Cardiac muscle cell (in vitro differentiated cells and primary cell): ENCODE measurements around the gene RAB3A. TPM values are rescaled to one million over a fixed set of nuclear protein-coding genes. Genes with fewer than 3 reads are reported as not detected.

Source experiments
- DNase-seq, 2 donors: peaks; one replicate each; pipeline versions ENCODE4 v3.0.0 to v3.0.0-alpha.2; 2010 to 2017; ENCODE audit warnings: low read depth in 1 of 2, low spot score in 1 of 2
- H3K27ac ChIP-seq: fragments of 200-600 bp; sonication (generic); 2 replicates; pipeline ENCODE4 v1.5.1; 2016
- H3K27me3 ChIP-seq: fragments of 200-600 bp; sonication (generic); 2 replicates; pipeline ENCODE4 v1.6.0; 2016; ENCODE audit warnings: control low read depth
- H3K36me3 ChIP-seq: fragments of 200-600 bp; sonication (generic); 2 replicates; pipeline ENCODE4 v1.5.1; 2016; ENCODE audit warnings: control low read depth
- H3K4me1 ChIP-seq: fragments of 200-600 bp; sonication (generic); 2 replicates; pipeline ENCODE4 v1.8.1; 2017; ENCODE audit warnings: low read depth, mild to moderate bottlenecking, mixed run types
- H3K4me3 ChIP-seq: fragments of 200-600 bp; sonication (generic); 2 replicates; pipeline ENCODE4 v1.5.1; 2016; ENCODE audit warnings: mild to moderate bottlenecking
- H3K9me3 ChIP-seq: fragments of 200-600 bp; sonication (generic); 2 replicates; pipeline ENCODE4 v1.5.1; 2017; ENCODE audit warnings: low read depth, mild to moderate bottlenecking, control low read depth
- CTCF ChIP-seq: IDR thresholded peaks from 2 replicates; pipeline ENCODE4 v1.5.1; 2012; ENCODE audit warnings: low read depth, mild to moderate bottlenecking, low read length
- polyA plus RNA-seq: library from polyadenylated mRNA; unstranded; fragments of >200 nt; fragmentation: Nextera tagmentation; extraction: Ambion mirVana; gene quantifications from 2 replicates; pipeline ENCODE4 v1.2.1, GENCODE V29; 2016
- total RNA-seq: library from RNA; depleted of rRNA; stranded (reverse); fragments of >200 nt; gene quantifications from 2 replicates; pipeline ENCODE4 v1.2.3, GENCODE V29; 2016

Gene RAB3A
- total and polyA plus RNA-seq, 2 experiments from 2014 or later, result 12.5 to 13.0 TPM

GRCh38 chr19:18198374-18198773 is 5.5 kb downstream of the RAB3A start:
- H3K27me3 ChIP-seq, result no peaks in the 10 kb centered on the region
- no peak for TF ChIP-seq CTCF
- peak overlapping the region; percentile 9 for H3K27ac ChIP-seq
- H3K9me3 ChIP-seq, result no peaks in the 10 kb centered on the region
- DNase-seq, result no peak
- H3K4me3 ChIP-seq, result no peak overlapping the region
- peaks cover 10% of the 10 kb centered on the region for H3K4me1 ChIP-seq
- H3K36me3 ChIP-seq, result peaks cover 15% of the 10 kb centered on the region

DNA sequence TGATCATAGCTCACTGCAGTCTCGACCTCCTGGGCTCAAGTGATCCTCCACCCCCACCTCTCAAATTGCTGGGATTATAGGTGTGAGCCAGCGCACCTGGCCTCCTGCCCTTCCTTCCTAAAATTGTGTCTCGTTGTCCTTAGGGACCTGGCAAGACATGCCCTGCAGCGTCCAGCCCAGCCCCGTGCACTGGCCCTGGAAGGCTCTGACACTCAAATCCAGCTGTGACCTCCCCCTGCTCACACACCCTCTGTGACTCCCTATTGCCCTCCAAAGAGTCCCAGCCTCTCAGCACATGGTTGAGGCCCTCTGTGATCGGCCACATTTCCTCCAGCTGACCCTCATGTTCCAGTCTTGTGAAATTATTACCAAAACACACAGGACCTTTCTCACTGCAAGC is 5.9 kb downstream of the RAB3A start:
- Histone ChIP-seq H3K36me3 (peaks cover 15% of the 10 kb centered on the region), H3K27me3 (no peaks in the 10 kb centered on the region), H3K9me3 (no peaks in the 10 kb centered on the region), H3K4me3 (no peak overlapping the region), H3K4me1 (peaks cover 8% of the 10 kb centered on the region), H3K27ac (peak overlapping the region; percentile 9)
- no peak for DNase-seq
- no peak for TF ChIP-seq CTCF

DNA sequence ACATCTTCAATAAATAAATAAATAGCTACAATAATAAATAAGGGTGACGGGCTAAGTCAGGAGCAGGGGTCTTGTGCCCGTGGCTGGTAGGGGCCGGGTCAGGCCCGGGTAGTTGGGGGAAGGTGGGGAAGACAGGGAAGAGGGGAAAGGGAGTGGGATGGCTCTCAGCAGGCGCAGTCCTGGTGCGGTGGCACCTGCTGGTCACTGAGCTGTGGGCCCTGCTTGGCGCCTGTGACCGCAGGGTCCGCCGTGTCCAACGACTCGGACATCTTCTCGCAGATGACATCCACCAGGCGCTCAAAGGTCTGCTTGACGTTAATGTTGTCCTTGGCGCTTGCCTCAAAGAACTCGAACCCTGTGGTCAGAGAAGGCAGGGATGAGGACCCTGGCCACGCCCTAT is 6.5 kb downstream of the RAB3A start:
- H3K27ac ChIP-seq, result no peak overlapping the region
- no peaks in the 10 kb centered on the region for H3K27me3 ChIP-seq
- peaks cover 15% of the 10 kb centered on the region for H3K36me3 ChIP-seq
- no peak for DNase-seq
- no peaks in the 10 kb centered on the region for H3K9me3 ChIP-seq
- no peak overlapping the region for H3K4me3 ChIP-seq
- H3K4me1 ChIP-seq, result peaks cover 7% of the 10 kb centered on the region
- no peak for TF ChIP-seq CTCF

DNA sequence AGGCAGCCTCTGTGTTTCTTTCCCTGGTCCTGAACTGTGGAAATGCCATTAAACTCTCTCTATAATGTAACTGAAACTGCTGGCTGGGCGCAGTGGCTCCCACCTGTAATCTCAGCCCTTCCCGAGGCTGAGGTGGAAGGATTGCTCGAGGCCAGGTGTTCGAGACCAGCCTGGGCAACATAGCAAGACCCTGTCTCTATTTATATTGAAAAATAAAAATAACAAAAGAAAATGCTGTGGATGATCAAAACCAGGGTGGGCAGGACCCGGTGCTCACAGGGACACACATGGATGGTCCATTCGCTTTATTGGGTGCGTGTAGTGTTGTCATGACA is 7.4 kb downstream of the RAB3A start:
- H3K4me3 ChIP-seq, result no peak overlapping the region
- no peaks in the 10 kb centered on the region for H3K9me3 ChIP-seq
- DNase-seq, result no peak
- peaks cover 7% of the 10 kb centered on the region for H3K4me1 ChIP-seq
- no peak for TF ChIP-seq CTCF
- peaks cover 12% of the 10 kb centered on the region for H3K36me3 ChIP-seq
- no peak overlapping the region for H3K27ac ChIP-seq
- H3K27me3 ChIP-seq, result no peaks in the 10 kb centered on the region

GRCh38 chr19:18194554-18195238 is 9.1 kb downstream of the RAB3A start:
- Histone ChIP-seq H3K36me3 (peaks cover 7% of the 10 kb centered on the region), H3K27me3 (no peaks in the 10 kb centered on the region), H3K9me3 (no peaks in the 10 kb centered on the region), H3K27ac (no peak overlapping the region), H3K4me1 (peaks cover 7% of the 10 kb centered on the region), H3K4me3 (no peak overlapping the region)
- no peak for TF ChIP-seq CTCF
- DNase-seq, result peak; percentile 35 to 77

DNA sequence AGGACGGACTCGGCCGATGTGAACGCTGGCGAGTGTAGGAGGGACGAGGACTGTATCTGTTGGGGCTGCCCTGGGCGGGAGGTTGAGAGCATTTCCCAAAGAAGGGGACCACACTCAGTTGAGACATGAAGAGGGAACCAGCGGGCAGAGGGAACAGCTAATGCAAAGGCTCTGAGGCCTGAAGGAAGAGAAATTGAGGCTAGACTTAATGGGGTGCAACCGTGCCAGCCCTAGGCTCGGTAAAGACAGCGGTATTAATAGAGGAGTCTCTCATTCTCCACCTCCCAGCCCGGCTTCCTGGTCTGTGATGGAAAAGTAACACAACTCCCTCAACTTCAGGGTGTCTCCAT is 9.7 kb downstream of the RAB3A start:
- H3K4me1 ChIP-seq, result peaks cover 7% of the 10 kb centered on the region
- H3K9me3 ChIP-seq, result no peaks in the 10 kb centered on the region
- no peak for DNase-seq
- H3K27ac ChIP-seq, result no peak overlapping the region
- no peaks in the 10 kb centered on the region for H3K27me3 ChIP-seq
- no peak for TF ChIP-seq CTCF
- peak overlapping the region; percentile 64 for H3K4me3 ChIP-seq
- peaks cover 6% of the 10 kb centered on the region for H3K36me3 ChIP-seq
